ENCODE data around the gene GATA1.
"Not testable (repeated sequence)": the region's sequence is repeated elsewhere in the genome, so short reads cannot be mapped to it uniquely, and the experiment has no call there.

GATA1 gene

GRCh38 chrX:48816014-48816810, 29.8 kb downstream of the GATA1 start:
- no peak for DNase-seq

DNA sequence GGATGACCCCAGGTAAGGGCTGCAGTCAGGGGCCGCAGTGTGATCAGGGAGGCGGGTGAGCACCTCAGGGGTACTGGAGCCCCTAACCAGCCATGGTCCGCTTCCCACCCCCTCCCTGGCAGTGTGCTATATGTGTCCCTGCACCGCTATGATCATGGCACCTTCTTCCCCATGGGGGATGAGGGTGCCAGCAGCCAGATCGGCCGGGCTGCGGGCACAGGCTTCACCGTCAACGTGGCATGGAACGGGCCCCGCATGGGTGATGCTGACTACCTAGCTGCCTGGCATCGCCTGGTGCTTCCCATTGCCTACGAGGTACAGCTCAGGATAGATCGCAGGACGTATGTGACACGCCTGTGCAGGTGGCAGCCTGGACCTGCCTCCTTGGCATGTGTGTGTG, 31.7 kb downstream of the GATA1 start:
- DNase-seq, result no peak

- no peak for DNase-seq
Measured at GRCh38 chrX:48818866-48819265, 32.5 kb downstream of the GATA1 start.

DNA sequence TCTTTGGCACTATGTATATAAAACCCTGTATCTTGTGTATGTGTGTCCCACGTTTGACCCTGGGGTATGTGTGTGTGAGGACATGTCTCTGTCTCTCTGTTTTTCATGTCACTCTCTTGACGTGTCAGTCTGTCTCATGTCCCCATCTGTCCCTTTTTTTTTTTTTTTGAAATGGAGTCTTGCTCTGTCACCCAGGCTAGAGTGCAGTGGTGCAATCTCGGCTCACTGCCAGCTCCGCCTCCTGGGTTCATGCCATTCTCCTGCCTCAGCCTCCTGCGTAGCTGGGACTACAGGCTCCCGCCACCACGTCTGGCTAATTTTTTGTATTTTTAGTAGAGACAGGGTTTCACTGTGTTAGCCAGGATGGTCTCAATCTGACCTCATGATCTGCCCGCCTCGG, 33.0 kb downstream of the GATA1 start:
- DNase-seq, result not testable (repeated sequence)

DNA sequence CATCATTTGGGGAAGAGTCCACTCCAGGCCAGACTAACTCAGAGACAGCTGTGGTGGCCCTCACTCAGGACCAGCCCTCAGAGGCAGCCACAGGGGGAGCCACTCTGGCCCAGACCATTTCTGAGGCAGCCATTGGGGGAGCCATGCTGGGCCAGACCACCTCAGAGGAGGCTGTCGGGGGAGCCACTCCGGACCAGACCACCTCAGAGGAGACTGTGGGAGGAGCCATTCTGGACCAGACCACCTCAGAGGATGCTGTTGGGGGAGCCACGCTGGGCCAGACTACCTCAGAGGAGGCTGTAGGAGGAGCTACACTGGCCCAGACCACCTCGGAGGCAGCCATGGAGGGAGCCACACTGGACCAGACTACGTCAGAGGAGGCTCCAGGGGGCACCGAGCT, 36.7 kb downstream of the GATA1 start:
- no peak for DNase-seq

DNA sequence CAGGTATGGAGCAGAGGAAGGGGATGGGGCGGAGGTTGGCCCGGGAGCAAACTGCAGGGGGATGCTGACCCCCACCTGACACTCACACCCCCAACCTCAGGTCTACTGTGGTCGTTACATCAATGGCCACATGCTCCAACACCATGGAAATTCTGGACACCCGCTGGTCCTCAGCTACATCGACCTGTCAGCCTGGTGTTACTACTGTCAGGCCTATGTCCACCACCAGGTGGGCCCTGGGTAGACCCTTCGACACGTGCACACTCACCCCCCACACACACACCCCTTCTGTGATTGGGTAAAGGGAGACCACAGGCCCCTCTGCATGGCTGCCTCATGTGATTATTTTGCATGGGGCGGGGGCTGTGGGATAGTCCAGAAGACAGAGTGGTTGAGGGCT, 37.7 kb downstream of the GATA1 start:
- DNase-seq, result no peak

- no peak for DNase-seq
Measured at GRCh38 chrX:48826135-48826875, 39.9 kb downstream of the GATA1 start, which contains the start of gene ERAS. Gene ERAS (plus strand): TSS chrX:48826513. CDS start chrX:48829124, 2,611 bp downstream.

DNA sequence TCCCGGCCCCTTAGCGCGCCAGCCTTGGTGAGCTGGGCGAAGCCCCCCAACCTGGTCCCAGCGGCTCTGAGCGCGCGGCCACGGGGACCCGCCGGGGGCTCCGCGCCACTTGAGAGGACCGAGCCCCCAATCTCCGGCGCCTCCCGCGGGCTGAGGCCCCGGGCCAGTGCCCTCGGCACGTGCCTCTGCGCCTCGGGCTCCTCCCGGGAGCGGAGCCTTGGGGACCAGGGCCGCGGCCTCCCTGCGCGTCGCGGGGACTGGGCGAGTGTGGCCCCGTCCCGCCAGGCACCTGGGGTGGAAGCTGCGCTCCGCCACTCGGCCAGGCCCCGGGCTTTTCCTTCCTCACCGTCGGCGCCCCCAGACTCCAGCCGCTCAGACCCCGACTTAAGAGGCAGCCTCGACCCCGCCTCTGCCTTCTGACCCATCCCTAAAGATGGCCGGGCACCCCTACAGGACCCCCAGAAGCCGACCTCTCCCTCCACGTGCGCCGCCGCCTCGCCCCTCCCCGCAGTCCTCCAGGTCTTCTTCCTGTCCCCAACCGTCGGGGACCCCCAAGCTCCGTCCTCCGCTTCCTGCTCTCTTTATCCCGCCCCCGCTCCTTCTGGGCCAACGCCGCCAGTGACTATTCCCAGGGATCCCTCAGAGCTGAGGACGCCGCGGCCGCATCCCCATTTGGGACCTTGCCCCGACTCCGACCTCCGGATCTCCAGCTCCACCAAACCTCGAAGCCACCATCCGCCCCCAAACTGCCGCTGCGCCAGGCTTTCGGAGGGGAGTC, 40.7 kb downstream of the GATA1 start:
- DNase-seq, result no peak

DNA sequence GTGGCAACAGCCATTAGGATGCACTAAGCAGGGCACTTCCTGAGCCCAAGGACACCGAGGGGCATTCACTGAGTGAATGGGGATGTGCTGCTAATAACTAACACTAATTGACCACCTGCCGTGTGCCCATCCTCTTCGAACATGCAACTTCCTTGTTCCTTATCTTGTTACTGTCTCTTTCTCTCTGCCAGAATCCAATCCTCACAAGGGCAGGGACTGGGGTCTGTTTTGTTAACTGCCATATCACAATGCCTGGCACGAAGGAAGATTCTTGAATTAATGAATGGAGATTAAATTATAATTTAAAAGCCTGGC, 41.2 kb downstream of the GATA1 start:
- DNase-seq, result no peak

- DNase-seq, result no peak
Measured at GRCh38 chrX:48829016-48829735, 42.8 kb downstream of the GATA1 start.

DNA sequence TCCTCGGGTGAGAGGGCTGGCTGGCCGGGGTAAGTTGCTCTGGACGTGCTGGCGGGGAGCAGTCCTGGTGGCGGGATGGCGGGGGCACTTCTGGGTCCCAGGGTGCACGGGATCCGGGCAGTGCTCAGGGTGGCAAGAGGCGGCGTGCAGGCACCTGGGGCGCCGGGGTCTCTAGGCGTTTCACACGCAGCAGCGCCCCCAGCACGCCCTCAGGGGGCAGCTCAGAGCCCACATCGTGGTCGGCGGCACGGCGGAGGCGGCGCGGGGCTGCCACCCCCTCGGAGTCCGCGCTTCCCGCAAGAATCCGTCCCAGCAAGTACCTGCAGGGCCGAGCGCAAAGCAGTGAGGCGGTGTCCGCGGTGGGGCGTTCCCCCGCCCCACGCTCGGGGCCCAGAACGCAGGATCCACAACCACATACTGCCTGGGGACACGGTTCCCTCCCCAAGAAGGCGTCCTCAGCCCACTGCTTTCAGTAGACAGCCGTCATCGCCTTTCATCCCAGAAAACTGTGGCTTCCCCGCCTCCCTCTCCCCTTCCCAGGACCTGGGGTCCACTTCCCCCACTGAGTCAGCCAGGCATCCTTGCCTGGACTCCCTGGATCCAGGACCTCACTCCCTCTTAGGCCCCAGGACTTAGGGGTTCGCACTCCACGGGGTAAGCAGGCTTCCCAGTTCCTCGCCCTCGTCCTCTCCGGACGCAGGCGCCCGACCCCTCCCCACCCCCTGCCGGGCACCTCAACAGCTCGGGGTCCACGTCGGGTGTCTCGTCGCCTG, 44.9 kb downstream of the GATA1 start:
- DNase-seq, result no peak

DNA sequence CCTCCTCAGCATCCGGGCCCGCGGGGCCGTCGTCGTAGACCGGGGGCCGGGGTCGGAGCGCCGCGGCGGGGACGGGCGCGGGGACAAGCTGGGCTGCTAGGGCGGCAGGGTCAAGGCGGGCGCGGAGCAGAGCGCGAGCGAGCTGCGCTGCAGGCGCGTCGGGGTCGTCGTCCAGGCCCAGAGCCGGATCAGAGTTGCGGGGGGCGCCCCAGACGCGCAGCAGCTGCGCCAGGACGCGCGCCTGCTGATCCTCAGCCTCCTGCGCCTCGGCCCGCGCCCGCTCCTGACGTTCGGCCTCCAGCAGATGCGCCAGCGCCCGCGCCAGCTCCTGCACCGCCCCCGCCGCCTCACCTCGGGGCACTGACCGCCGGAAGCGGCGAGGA, 45.5 kb downstream of the GATA1 start:
- DNase-seq, result no peak

GRCh38 chrX:48833542-48834138, 47.2 kb downstream of the GATA1 start:
- DNase-seq, result no peak

DNA sequence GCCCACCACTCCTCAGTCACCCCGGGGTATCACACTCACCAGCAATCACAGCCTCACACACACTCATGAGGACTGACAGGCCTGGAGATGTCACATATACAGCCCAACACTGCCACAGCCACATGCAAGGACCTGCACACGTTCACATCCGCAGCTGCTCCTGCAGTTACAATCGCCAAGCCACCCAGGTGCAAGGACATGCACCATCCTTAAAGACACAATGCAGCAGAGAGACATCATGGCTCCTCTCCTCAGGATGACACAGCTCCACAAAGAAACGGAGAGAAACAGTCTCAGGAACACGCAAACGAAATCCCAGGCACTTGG, 48.0 kb downstream of the GATA1 start:
- no peak for DNase-seq

- DNase-seq, result no peak
Measured at GRCh38 chrX:48835524-48836329, 49.3 kb downstream of the GATA1 start, which contains the start of gene PCSK1N. Gene PCSK1N (minus strand): TSS chrX:48835610. CDS start chrX:48835532, 78 bp downstream.

- no peak for DNase-seq
Measured at GRCh38 chrX:48839686-48840085, 53.3 kb downstream of the GATA1 start.

Data from GF-D8 (cell line).